ENCODE results near the gene ALPI.
A peak's percentile ranks its signal among the peaks of the same experiment; 100 is the strongest.
"Not testable (repeated sequence)": the region's sequence is repeated elsewhere in the genome, so short reads cannot be mapped to it uniquely, and the experiment has no call there.

The ALPI gene

GRCh38 chr2:232438951-232439757, 16.8 kb upstream of the ALPI start:
- FAIRE-seq (peak; percentile 95), DNase-seq (ENCODE audit: insufficient read length) (peak; percentile 35)
- TF ChIP-seq POLR2AphosphoS5 (IDR thresholded peaks at IDR 0.05; ENCODE audit: low read depth, low read length): no peak
- no peak for TF ChIP-seq TAF1 (IDR thresholded peaks at IDR 0.05; ENCODE audit: borderline replicate concordance, low read depth, low read length)
- TF ChIP-seq POLR2A (IDR thresholded peaks at IDR 0.05; ENCODE audit: low read depth, low read length): no peak

- TF ChIP-seq POLR2A (IDR thresholded peaks at IDR 0.05; ENCODE audit: low read depth, low read length): no peak
- no peak for TF ChIP-seq POLR2AphosphoS5 (IDR thresholded peaks at IDR 0.05; ENCODE audit: low read depth, low read length)
- TF ChIP-seq TAF1 (IDR thresholded peaks at IDR 0.05; ENCODE audit: borderline replicate concordance, low read depth, low read length): no peak
- FAIRE-seq (peak; percentile 33), DNase-seq (ENCODE audit: insufficient read length) (peak; percentile 21)
Measured at GRCh38 chr2:232439758-232440135, 16.2 kb upstream of the ALPI start.

- peak; percentile 88 for FAIRE-seq
- peak; percentile 88 for DNase-seq (ENCODE audit: insufficient read length)
Measured at GRCh38 chr2:232440220-232441018, 15.5 kb upstream of the ALPI start.

- no peak for TF ChIP-seq POLR2AphosphoS5 (IDR thresholded peaks at IDR 0.05; ENCODE audit: low read depth, low read length)
- TF ChIP-seq TAF1 (IDR thresholded peaks at IDR 0.05; ENCODE audit: borderline replicate concordance, low read depth, low read length): no peak
- DNase-seq (ENCODE audit: insufficient read length) (no peak), FAIRE-seq (no peak)
Measured at GRCh38 chr2:232441147-232441651, 14.8 kb upstream of the ALPI start.

- not testable (repeated sequence) for FAIRE-seq
Measured at GRCh38 chr2:232441922-232442321, 14.0 kb upstream of the ALPI start.

GRCh38 chr2:232442431-232442830, 13.5 kb upstream of the ALPI start:
- FAIRE-seq; DNase-seq (ENCODE audit: insufficient read length): not testable (repeated sequence)

More at GRCh38 chr2:232441922-232442321, 14.0 kb upstream of the ALPI start:
- DNase-seq (ENCODE audit: insufficient read length): not testable (repeated sequence)

GRCh38 chr2:232443047-232443446, 12.9 kb upstream of the ALPI start:
- not testable (repeated sequence) for FAIRE-seq; DNase-seq (ENCODE audit: insufficient read length)

- not testable (repeated sequence) for FAIRE-seq; DNase-seq (ENCODE audit: insufficient read length)
Measured at GRCh38 chr2:232443669-232444408, 12.1 kb upstream of the ALPI start.

GRCh38 chr2:232444409-232445148, 11.4 kb upstream of the ALPI start:
- FAIRE-seq (peak; percentile 24), DNase-seq (ENCODE audit: insufficient read length) (peak; percentile 68)

GRCh38 chr2:232445149-232445885, 10.6 kb upstream of the ALPI start:
- not testable (repeated sequence) for DNase-seq (ENCODE audit: insufficient read length); FAIRE-seq

More at GRCh38 chr2:232444409-232445148, 11.4 kb upstream of the ALPI start:
- TF ChIP-seq POLR2A (IDR thresholded peaks at IDR 0.05; ENCODE audit: low read depth, low read length) (no peak), POLR2AphosphoS5 (IDR thresholded peaks at IDR 0.05; ENCODE audit: low read depth, low read length) (no peak), TAF1 (IDR thresholded peaks at IDR 0.05; ENCODE audit: borderline replicate concordance, low read depth, low read length) (no peak)

GRCh38 chr2:232446266-232446777, 9.6 kb upstream of the ALPI start:
- FAIRE-seq: peak; percentile 83
- not testable (repeated sequence) for DNase-seq (ENCODE audit: insufficient read length)
